Transverse colon (tissue), 4 donors: ENCODE measurements around the gene RNLS.

Experiments
- CTCF ChIP-seq, 5 experiments: fragments of 200-600 bp in 3 of 5; fragments of 450-650 bp in 2 of 5; sonication (generic) in 3 of 5; IDR thresholded peaks; 1 replicate in 2 of 5; 2 replicates in 3 of 5; pipeline ENCODE4 v1.5.1; 2016 to 2017; ENCODE audit warnings: antibody characterized with exemption in 5 of 5, inconsistent platforms in 3 of 5, mild to moderate bottlenecking in 2 of 5, moderate library complexity in 1 of 5
- EP300 ChIP-seq: sonication (generic); formaldehyde crosslinking; IDR thresholded peaks from one replicate; pipeline ENCODE4 v1.6.1; 2017; ENCODE audit warnings: antibody characterized with exemption, low read depth
- POLR2A ChIP-seq: fragments of 450-650 bp; IDR thresholded peaks from one replicate; pipeline ENCODE4 v1.6.1; 2016; ENCODE audit warnings: antibody characterized with exemption, mild to moderate bottlenecking, moderate library complexity
- POLR2AphosphoS5 ChIP-seq, 3 donors: sonication (generic); formaldehyde crosslinking; IDR thresholded peaks; one replicate each; pipeline ENCODE4 v1.6.1; 2016; ENCODE audit warnings: antibody characterized with exemption in 3 of 3

- TF ChIP-seq CTCF (IDR thresholded peaks at IDR 0.05) = no peak
- no peak for TF ChIP-seq POLR2AphosphoS5 (IDR thresholded peaks at IDR 0.05)
- TF ChIP-seq POLR2A = no peak
- TF ChIP-seq EP300 = no peak
Measured at GRCh38 chr10:88293073-88293472, 290.0 kb downstream of the RNLS start.
